ENCODE data around the gene SMOC1. TPM values are rescaled to one million over a fixed set of nuclear protein-coding genes. Genes with fewer than 3 reads are reported as not detected.

Gene SMOC1
- total RNA-seq, 3 donors from 2014 or later = 2.9 to 32.6 (median 5.7) TPM

DNA sequence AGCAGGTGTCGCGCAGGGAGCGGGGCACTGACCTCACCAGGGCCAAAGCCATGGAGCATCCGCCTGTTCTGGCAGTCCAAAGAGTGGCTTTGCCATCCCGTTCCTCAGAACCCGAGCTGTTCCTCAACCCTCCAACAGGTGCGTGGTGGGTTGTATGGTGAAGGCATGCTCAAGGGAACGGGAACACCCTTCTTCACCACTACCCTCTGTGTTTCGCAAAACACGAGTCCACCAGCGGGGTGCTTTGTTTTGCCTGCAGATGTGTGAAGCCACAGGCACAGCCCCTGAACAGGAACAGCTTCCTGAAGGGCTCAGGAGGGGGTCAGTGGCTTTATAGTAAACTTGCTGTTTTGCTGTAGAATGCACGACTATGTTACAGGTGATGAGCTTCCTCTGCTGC lies 52.7 kb downstream of the SMOC1 start:
- Histone ChIP-seq H3K4me3 (no peak overlapping the region), H3K27ac (no peak overlapping the region), H3K27me3 (no peaks in the 10 kb centered on the region), H3K9me3 (no peaks in the 10 kb centered on the region), H3K36me3 (no peaks in the 10 kb centered on the region), H3K4me1 (no peaks in the 10 kb centered on the region)
- no peak for TF ChIP-seq POLR2A (IDR thresholded peaks at IDR 0.05)
- TF ChIP-seq POLR2AphosphoS5 (IDR thresholded peaks at IDR 0.05) = no peak
- no peak for TF ChIP-seq CTCF (IDR thresholded peaks at IDR 0.05)
- intact Hi-C loops (cut with DNase I; ENCODE audit: low total_unique reads) = no loop called here
- no peak for DNase-seq (ENCODE audit: low spot score in 2 of 2)

GRCh38 chr14:69932391-69932790 lies 53.2 kb downstream of the SMOC1 start:
- Histone ChIP-seq H3K4me1 (no peaks in the 10 kb centered on the region), H3K9me3 (no peaks in the 10 kb centered on the region), H3K36me3 (no peaks in the 10 kb centered on the region), H3K27me3 (no peaks in the 10 kb centered on the region), H3K4me3 (no peak overlapping the region), H3K27ac (no peak overlapping the region)
- no peak for TF ChIP-seq CTCF (IDR thresholded peaks at IDR 0.05)
- TF ChIP-seq POLR2A (IDR thresholded peaks at IDR 0.05) = no peak
- no peak for TF ChIP-seq POLR2AphosphoS5 (IDR thresholded peaks at IDR 0.05)
- no peak for DNase-seq (ENCODE audit: low spot score in 2 of 2)
- intact Hi-C loops (cut with DNase I; ENCODE audit: low total_unique reads) = no loop called here

DNA sequence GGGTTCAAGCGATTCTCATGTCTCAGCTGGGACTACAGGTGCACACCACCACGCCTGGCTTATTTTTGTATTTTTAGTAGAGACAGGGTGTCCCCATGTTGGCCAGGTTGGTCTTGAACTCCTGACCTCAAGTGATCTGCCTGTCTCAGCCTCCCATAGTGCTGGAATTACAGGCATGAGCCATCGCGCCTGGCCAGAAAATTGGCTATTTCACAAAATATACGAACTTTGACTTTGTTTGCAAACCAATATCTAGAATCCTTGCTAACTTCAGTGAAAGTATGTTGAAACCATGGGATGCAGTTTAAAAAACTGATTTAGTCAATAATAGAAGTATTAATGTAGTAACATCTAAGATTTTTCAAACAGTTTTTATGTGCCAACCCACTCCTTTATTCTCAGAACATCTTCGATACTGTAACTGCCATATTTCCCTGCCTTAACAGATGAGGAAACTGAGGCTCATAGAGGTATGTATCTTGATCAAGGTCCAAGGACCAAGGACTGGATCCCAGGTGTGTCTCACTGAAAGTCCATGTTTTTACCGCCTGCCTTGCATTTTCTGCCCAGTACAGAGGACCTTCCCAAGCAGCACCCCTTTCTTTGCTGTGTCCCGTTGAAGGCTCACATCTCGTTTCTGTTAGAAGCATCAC lies 54.5 kb downstream of the SMOC1 start:
- H3K27ac ChIP-seq = no peak overlapping the region
- H3K9me3 ChIP-seq = no peaks in the 10 kb centered on the region
- H3K4me1 ChIP-seq = no peaks in the 10 kb centered on the region
- no peaks in the 10 kb centered on the region for H3K36me3 ChIP-seq
- no peak for DNase-seq (ENCODE audit: low spot score in 2 of 2)
- H3K4me3 ChIP-seq = no peak overlapping the region
- intact Hi-C loops (cut with DNase I; ENCODE audit: low total_unique reads) = loop anchor here (2.0 kb wide), 1 partner anchor 73 kb away; no protein-coding TSS in a partner anchor
- TF ChIP-seq POLR2AphosphoS5 (IDR thresholded peaks at IDR 0.05) = no peak
- no peak for TF ChIP-seq CTCF (IDR thresholded peaks at IDR 0.05)
- TF ChIP-seq POLR2A (IDR thresholded peaks at IDR 0.05) = no peak
- no peaks in the 10 kb centered on the region for H3K27me3 ChIP-seq

DNA sequence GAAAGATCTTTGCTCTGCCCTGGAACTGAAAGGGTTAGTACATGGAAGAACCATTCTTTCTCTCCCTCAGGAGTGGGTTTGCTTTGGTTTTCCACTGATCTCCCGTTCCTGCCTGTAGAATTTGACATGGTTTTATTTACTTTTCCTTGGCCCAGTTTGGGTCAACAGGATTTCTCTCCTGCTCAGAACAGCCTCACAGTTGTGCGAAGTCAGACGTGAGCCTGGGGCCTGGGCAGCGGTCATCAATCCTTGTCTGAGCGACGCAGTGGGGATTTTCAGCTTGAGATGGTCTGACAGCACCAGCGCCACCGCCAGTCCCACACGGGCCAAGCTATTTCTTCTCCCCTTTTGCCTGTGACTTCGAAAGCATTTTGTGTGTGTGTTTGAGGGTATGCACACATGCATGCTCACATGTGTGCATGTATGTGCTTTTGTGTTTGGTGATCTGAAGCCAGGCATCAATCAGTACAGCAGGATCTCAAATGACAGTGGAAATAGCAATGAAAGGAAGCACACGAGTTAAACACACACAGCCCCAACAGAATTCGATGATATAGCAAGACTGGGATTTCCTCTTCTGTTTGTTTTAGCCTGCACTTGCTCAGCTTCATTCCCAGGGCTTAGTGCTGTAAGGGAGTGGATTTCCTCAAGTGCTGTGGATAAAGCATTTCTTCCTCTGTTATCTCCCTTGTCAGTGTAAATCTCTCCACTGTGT lies 58.3 kb downstream of the SMOC1 start:
- intact Hi-C loops (cut with DNase I; ENCODE audit: low total_unique reads) = no loop called here
- Histone ChIP-seq H3K27ac (no peak overlapping the region), H3K9me3 (no peaks in the 10 kb centered on the region), H3K4me3 (no peak overlapping the region), H3K36me3 (no peaks in the 10 kb centered on the region), H3K4me1 (no peaks in the 10 kb centered on the region), H3K27me3 (no peaks in the 10 kb centered on the region)
- TF ChIP-seq POLR2AphosphoS5 (IDR thresholded peaks at IDR 0.05) (no peak), CTCF (IDR thresholded peaks at IDR 0.05) (no peak), POLR2A (IDR thresholded peaks at IDR 0.05) (no peak)
- no peak for DNase-seq (ENCODE audit: low spot score in 2 of 2)

DNA sequence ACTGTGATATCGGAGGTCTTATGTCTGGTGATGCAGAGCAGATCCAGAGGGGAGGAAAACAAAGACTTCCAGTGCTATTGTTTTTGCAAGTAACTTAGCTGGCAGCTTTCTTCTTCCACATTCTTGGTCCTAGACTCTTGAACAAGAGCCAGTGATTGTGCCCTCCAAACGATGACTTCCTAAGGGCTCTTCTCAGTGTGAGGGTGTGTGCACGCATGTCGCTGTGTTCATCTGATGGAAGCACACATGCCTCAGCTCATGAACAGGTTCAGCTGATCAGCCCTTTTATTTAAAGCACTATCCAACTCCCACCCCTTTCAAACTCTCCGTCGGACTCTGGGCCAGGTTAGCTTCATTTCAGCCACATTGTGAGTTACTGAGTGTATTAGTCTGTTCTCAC lies 59.5 kb downstream of the SMOC1 start:
- H3K9me3 ChIP-seq = no peaks in the 10 kb centered on the region
- intact Hi-C loops (cut with DNase I; ENCODE audit: low total_unique reads) = no loop called here
- H3K27ac ChIP-seq = no peak overlapping the region
- no peak for TF ChIP-seq POLR2A (IDR thresholded peaks at IDR 0.05)
- no peak for TF ChIP-seq POLR2AphosphoS5 (IDR thresholded peaks at IDR 0.05)
- no peak for TF ChIP-seq CTCF (IDR thresholded peaks at IDR 0.05)
- H3K36me3 ChIP-seq = no peaks in the 10 kb centered on the region
- H3K27me3 ChIP-seq = no peaks in the 10 kb centered on the region
- H3K4me3 ChIP-seq = no peak overlapping the region
- no peaks in the 10 kb centered on the region for H3K4me1 ChIP-seq
- no peak for DNase-seq (ENCODE audit: low spot score in 2 of 2)
